ENCODE results near the gene ADRA2A.

ADRA2A gene

DNA sequence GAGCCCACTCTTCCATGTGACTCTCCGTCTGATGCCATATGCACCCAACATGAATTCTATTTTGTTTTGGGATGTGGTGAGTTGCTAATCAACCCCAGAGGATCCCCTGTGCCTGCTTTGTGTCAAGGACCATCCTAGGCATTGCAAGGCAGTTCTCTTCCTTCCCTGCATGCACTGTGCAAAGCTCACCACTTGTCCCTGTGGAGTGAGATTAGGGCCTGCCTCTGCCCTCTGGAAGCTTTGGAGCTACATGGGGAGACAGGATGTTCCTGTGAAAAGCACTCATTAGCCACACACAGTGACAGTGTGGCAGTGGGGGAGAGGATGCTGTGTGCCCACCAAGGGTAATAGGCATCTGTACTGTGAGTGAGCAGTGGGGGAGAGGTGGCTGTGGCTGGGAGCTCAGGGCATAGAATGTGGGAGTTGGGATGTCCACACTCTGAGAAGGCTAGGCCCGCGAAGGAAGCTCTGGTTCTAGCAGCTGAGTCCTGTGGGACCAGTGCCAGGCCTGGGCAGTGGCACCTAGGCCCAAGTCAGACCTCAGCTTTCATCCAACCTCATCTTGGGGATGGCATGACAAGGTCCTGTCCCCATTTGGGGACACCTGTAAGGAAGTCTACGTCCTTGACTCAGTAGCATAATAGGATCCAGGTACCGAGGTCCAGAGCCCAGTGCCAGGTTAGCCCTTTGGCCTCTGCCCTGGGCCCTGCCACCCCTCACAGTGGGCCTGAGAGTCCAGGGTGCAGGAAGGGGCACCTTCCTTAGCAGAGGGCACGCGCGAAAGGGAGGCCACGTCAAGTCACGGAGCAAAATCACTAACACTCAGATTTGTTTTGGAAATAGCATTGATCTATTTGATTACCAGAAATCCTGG, 6.6 kb downstream of the ADRA2A start:
- DNase-seq: no peak

DNA sequence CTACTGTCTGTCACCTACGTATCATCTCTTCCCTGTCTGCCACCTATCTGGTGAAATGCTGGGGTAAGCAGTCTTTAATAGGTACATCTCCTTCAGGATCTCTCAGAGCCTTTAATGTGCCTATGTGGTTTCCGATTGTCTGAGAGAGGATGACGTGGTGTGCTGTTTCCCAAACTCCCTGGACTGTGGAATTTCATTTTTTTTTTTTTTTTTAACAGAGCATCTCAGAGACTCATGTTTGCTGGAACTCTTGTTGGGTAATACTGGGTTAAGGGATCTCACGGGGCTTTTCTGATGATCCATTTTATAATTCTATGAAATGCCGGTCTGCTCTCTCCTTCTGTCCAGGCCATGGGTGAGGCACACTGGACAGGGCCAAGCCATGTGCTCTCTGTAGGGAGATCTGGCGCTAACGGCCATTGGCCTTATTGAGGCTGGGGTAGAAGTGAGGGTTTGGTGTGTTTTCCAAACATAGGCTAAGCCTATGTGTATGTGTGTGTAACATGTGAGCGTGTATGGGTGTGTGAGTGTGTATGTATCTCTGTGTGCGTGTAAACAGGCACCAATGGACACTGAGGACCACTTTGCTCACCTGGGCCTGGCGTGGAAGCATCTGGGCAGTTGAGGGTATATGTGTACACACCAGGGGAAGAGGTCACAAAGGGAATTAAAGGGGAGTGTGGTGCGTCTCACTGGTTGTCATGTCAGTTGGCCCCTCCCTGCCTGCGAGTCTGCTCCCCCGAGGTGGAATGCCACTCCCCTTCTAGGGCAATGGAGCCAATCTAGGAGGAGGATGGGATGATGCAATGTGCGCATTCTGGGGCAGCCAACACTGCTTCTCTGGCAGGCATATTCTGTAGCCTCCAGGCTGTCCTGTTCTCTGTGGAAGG, 7.8 kb downstream of the ADRA2A start:
- no peak for DNase-seq

DNA sequence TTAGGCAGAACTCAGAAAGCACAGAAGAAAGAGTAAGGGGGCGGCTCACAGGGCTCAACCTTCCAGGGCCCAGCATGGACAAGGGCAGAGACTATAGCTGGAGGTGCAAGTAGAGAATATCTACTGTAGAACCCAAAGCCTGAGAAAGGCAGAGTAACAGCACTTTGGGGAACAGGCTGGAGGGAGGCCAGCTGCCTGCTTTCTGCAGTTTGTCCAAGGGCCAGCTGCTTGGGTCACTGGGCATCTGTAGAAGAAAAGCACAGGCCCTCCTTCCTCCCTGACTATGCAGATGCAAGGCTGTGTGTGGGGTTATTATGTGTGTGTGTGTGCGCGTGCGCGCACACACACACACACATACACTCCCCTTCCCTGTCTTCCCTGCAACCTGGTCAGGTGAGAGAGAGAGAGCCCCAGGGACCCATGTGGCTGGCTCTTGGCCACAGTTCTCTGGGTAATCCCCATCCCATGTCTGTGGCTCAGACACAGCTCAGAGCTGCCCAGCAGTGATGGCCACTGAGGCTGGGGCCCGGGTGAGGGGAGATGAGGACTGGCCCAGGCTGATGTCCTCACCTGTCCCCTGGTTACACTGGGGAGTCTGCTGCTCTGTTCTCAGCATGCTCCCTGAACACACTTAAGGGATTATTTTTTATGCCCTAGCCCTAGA, 9.0 kb downstream of the ADRA2A start:
- DNase-seq: peak in 5 of 56 donors; percentile 4 to 7 (median 6)

DNA sequence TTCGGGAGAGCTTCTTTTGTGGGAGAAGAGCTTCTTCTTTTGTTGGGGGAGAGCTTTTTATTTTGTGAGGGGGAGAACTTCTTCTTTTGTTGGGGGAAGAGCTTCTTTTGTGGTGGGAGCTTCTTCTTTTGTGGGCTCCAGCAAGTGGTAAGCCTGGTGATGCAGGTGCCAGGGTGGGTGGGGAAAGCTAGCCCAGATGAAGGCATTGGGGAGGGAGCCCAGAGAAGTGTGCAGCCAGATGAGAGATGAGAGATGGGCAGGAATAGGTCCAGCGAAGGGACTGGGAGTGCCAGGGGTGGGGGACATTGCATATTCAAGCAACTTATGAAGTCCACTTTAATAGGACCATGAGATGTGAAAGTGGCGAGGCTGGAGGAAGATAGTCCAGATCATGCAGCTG, 9.7 kb downstream of the ADRA2A start:
- no peak for DNase-seq

DNA sequence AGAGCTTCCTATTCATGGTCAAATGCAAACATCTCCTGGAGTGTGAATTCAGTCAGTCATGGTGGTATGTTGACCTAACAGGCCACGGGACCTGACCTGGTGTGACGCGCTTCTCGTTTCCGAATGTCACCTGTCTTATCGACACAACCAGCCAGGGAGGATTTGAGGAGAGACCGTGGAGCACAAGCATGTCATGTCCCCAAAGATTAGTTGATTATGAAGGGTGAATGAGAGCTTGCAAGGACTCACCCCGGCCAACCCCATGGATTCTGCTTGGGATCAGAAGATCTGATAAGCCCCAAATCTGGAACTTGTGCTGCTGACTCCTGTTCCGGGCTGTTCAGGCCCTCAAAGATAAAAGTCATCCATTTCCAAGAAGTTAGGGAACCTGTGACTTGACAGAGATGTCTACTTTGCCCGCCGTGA, 10.5 kb downstream of the ADRA2A start:
- DNase-seq: no peak

DNA sequence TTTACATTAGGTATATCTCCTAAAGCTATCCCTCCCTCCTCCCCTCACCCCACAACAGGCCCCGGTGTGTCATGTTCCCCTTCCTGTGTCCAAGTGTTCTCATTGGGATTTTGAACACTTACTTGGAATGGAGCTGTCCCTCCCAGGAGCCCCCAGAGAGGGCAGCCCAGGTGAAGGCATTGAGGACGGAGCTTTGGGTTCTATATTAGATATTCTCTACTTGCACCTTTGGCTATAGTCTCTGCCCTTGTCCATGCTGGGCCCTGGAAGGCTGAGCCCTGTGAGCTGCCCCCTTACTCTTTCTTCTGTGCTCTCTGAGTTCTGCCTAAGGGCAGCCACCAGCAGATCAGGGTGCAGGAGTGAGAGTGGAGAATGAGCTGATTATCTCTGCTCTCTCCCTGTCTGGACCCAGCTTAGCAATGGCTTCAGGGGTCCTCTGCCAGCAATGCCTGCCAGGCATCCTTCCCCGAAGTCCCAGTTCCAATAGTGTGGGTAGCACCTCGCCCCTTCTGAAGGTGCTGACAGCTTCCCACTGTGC, 11.2 kb downstream of the ADRA2A start:
- DNase-seq: no peak

DNA sequence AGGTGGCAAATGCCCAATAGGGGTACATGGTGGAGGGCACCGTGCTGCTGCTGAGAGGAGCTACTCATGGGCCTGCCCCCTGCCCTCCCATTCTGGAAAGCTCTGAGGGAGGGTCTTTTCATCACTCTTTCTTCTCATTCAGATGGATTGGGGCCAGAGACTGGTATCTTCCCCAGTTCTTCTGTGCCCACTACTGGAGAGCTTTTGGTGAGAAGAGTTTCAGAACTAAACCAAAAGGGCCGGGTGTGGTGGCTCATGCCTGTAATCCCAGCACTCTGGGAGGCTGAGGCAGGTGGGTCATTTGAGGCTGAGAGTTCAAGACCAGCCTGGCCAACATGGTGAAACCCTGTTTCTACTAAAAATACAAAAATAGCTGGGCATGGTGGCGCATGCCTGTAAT, 12.5 kb downstream of the ADRA2A start:
- DNase-seq: no peak

DNA sequence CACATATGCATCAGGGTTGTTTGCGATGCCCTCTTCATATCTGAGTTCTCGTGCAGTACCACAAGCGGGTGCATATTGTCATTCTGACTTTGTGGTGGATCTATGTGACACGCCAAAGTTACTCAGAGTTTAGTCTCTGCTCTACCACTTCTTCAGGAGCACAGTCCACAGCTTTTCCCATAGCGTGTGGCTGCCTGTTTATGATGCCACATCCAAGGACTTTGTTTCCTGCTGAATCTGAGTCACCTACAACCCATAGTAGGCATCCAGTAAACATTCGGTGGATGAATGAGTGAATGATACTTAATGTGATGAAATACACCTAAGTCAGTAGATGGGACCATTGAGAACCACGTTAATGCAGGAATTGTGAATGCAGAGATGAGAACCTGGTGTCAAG, 15.0 kb downstream of the ADRA2A start:
- no peak for DNase-seq

DNA sequence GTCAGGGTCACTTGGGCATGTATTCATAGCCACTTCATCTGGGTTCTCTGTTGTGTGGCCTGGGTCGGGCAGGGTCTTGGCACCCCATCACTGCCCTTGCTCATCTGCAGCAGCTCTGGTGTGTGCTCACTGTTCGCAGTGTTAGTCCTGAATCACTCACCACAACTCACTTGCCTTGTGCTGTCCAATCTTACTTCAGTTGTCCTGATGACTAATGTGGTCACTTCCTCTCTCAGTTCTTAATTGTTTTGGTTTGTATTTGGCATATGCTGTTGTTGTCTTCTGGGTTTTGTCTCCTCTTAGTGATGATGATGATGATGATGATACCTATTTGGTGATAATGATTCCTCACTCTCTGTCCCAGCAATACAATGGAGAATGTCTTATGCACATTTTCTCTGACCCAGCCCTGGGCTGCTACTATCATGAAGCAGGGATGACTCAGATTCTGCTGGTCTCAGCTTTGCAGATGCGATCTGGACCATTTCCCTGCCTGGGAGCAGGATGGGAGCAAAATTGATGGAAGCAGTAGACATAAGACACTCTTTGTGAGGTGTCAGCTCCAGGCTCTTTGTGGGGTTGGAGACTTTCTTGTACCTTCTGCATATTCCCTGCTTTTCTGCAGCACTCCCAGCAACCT, 17.0 kb downstream of the ADRA2A start:
- DNase-seq: no peak

DNA sequence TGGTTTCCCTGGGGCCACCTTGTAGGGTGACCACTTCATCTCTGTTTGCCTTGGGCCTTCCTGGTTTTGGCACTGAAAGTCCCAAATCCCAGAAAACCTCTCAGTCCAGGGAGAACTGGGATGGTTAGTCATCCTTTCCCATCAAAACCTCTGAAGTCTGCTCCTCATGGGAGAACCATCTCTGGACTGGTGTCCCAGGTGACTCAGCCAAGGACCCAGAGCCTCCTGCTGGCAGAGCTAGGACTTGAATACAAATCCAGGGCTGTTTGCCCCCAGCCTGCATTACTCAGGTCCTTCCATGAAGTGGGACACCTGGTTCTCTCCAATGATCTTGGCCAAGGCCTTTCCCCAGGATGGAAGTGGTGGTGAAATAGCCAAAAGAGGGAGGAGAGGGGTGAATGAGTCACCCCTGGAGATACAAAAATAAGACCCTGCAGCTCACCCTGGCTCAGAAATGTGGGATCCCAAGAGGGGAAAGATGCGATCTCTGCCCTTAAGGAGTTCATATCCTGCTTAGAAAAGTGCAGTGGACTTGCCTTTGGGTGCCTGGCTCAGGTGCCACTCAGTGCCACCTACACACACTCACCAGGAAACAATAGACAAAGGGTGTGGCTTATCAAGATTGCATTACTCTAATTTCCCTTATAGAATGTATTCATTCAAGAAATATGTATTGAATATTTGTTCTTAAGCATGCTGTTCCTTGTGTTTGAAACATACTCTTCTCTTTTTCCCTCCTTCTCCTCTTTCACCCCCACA, 22.0 kb downstream of the ADRA2A start:
- DNase-seq: no peak

DNA sequence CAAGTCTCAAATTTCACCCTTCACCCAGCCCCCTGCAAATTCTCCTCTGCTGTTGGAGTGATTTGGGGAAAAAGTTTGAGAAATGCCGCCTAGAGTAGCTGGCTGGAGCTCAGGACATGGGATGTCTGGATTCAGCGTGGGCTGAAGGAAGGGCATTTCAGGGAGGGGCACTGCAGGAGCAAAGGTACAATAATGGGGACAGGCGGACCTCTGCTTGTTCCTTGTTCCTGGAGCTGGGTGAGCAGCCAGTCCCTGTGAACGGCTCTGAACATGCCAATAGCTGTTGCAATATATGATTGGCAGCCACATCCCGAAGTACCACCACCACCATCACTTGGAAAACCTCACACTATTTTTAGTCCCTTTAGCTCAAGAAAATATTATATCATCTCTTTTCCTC, 23.4 kb downstream of the ADRA2A start:
- no peak for DNase-seq

DNA sequence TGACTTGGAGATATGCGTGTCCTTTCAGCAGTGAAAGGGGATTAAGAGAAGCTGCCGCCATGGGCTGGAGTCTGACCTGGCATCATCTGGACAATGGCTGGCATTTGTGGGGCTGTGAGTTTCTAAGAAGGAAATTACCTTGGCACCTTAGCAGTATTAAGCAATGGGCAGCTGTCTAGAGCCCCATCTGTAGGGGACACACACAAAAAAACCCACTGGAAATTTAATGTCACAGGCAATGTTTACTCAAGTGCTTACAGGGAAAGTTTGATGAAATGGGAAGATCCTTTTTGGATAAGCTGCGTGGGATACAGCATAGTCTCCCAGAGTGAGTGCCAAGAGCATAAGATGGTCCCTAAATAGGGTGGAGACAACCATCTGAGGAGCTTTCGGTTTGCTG, 25.0 kb downstream of the ADRA2A start:
- DNase-seq: no peak

DNA sequence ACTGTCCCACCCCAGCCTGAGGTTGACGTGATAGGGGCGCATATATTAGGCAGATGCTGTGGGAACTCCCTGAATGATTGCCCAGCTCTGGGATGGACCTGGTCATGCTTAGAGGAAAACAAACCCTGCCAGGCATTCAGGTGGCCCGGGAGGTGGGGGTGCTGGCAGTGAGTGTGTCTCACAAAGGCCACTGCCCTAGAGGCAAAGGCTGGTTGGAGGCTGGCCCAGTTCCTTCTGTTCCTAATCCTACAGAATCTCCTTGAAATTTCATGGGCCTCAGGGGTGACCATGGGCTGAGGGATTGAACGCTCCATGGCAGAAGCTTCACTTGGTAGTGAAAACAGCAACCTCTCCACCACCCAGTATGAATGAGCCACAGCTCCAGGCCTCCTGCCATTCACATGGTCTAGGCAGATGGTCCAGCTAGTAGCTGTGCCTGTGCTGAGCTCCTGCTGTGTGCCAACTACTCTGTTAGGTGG, 25.6 kb downstream of the ADRA2A start:
- DNase-seq: no peak

DNA sequence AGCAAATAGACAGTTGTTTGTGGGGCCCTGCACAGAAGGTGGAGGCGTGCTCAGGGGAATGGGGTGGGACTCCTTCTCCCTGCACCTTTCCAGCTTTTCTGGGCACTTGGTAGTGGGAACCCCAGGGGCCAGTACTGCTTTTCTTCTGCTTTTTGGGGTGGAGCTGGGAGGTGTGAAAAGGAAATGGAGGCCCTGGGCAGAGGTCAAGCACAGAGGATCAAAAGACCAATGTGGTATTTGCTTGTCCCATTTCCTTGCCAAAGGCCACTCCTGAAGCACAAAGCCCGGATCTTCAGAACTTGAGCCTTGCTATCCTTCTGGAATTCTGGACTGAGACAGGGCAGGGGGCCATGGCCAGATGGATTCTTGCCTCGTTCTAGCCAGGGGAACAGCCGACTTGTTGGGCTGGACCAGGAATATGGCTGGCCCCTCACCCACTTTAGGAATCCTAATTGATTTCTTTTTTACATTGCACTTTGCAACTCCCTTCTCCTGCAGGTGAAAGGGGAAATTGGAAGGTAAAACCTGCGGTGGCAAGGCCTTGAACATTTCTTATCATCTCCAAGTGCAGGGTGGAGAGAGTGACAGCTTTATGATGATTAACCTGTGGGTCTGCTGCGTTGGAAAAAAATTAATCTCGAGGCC, 26.5 kb downstream of the ADRA2A start:
- DNase-seq: no peak

DNA sequence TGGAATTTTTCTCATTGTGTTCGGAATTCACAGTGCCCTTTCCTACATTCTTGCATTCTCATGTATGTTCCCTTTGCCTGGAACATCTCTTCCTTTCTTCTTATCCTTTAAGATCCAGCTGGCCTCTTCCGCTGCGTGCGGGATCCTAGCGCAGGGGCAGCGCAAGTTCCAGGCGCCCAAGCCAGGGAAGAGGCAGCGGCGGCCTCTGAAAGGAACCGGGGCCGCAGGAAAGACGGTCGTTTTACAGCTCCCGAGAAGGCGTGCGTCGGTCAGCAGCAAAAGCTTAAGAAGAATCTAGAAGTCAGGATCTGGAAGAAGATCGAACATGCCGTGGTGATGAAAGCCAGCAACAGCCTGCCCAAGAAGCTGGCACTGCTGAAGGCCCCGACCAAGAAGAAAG, 28.0 kb downstream of the ADRA2A start:
- DNase-seq: no peak

DNA sequence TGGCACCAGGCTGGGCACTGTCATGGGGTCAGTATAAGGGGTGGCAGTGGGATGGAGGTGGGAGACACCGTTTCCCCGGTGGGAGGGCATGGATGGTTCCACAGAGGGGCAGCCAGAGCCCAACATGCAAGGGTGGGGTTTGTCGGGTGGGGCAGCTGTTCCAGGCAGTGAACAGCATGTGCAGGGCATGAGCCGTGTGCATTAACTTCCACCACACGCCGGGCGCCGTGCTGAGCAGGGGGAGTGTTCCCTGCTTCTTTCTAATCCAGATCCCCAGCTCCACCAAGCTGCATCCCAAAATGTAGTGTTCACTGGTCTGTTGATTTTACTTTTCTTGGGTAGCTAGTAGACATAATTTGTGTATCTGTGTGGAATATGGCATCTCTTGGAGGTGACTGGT, 29.3 kb downstream of the ADRA2A start:
- no peak for DNase-seq

DNA sequence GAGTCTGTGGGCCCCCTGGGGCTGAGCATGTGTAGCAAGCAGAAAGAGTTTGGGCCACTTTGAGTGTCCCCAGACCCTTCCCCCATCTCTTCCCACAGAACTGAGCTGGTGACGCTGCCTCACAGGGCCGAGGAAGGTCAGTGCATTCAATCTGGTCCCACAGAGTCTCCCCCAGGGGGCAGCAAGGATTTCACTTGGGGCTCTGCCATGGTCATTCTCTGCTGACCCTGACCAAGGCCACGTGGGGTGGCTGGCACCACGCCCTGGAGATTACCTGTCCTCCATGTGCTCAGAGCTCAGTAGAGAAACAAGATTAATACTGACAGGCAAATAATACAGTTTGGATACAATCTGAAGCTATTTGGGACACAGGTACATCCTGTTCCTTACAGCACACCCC, 30.2 kb downstream of the ADRA2A start:
- DNase-seq: no peak

DNA sequence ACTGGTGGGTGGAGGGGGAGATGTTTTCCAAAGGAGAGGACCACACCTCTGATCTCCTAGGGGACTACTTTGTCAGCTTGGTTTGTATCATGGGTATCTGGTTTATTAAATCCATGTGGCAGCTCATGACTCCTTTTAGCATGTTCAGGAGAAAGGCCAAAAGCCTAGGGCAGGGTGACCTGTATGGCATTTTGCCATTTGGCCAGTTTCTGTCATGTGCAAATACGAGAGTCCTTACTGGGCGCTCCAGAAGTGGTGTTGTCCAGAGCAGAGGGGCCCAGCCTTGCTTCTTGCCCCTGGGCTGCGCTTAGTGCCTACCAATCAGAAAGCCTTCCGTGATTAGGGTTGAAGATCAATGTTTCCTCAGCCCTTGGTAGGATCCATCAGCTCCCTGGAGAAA, 31.0 kb downstream of the ADRA2A start:
- no peak for DNase-seq

DNA sequence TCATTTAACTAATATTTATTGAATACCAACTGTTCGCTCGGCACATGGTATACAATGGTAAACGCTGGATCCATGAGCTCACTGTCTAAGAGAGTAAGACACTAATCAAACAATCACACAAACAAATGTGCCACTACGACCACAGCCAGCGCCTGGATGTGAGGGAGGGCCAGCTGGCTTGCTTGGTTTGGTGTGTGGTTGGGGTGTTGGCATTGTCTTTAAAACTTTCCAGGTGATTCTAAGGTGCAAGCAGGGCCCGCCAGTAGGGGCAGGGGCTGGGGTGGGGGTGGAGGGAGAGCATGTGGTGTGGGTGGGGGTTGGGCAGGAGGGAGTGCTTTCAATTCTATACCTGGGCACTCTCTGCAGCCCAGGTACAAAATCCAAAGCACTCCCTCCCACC, 31.6 kb downstream of the ADRA2A start:
- no peak for DNase-seq

All from nucleus accumbens (tissue), 56 donors.